WI38 (cell line): ENCODE results near the gene CD80.

ENCODE experiments used
- H3K4me3 ChIP-seq: 2 replicates; pipeline ENCODE4 v1.5.1; 2011; ENCODE audit warnings: low read depth, mild to moderate bottlenecking, control low read depth, low read length
- CTCF ChIP-seq: IDR thresholded peaks from 2 replicates; pipeline ENCODE4 v1.5.1; 2012; ENCODE audit warnings: low read depth, mild to moderate bottlenecking, control low read depth, low read length

Gene CD80

GRCh38 chr3:119508172-119508845 is 51.1 kb downstream of the CD80 start:
- no peak for TF ChIP-seq CTCF

DNA sequence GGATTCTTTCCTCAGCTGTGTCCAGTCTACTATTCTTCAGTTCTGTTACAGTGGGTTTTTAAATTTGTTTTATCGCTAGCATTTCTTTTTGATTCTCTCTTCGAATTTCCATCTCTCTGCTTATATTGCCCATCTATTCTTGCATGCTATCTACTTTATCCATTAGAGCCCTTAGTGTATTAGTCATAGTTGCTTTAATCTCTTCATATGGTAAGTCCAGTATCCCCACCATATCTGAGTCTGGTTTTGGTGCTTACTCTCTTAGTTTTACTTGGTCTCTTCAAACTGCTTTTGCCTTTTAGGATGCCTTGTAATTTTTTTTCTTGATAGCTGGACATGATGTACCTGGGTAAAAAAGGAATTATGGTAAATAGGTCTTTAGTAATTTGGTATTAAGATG is 52.0 kb downstream of the CD80 start:
- H3K4me3 ChIP-seq = no peak overlapping the region
- no peak for TF ChIP-seq CTCF

More at GRCh38 chr3:119508172-119508845, 51.1 kb downstream of the CD80 start:
- H3K4me3 ChIP-seq = no peak overlapping the region

DNA sequence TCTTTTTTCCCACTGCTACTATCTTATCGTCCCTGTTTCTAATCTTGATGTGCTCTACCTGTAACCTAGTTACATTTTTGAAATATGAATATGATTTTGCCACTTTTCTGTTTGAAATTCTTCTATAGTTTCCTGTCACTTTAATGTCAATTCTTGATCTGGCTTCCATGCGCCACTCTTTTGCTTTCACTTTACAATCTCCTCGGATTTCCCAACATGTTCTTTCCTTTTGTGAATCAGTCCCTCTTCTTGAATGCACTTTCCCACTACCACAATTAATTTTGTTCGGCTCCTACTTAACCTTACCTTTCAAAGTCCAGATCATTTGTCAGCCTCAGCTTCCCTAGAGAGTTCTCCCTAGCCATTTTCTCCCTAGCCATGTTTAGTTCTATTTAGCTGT is 52.8 kb downstream of the CD80 start:
- no peak for TF ChIP-seq CTCF
- H3K4me3 ChIP-seq = no peak overlapping the region

DNA sequence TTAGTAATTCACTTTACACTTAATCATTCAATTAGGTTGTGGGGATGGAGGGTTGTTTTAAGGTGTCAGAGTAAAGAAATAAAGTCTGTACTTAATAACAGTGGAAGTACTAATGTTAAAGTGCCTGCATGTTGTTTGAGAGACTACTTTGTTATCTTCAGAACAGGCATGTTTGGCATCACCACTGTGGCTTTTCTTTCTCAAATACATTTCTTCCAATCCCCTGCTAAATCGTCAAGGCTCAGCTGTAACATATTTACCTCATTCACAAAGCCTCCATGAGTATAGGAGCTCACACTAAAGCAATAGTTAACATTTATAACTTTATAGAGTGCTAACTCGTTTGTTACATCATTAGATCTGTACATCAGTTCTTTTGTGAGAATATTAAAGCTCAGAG is 58.5 kb downstream of the CD80 start:
- TF ChIP-seq CTCF = no peak

GRCh38 chr3:119500265-119500664 is 59.1 kb downstream of the CD80 start:
- no peak for TF ChIP-seq CTCF
- H3K4me3 ChIP-seq = no peak overlapping the region

More for the DNA sequence above, 58.5 kb downstream of the CD80 start:
- no peak overlapping the region for H3K4me3 ChIP-seq

DNA sequence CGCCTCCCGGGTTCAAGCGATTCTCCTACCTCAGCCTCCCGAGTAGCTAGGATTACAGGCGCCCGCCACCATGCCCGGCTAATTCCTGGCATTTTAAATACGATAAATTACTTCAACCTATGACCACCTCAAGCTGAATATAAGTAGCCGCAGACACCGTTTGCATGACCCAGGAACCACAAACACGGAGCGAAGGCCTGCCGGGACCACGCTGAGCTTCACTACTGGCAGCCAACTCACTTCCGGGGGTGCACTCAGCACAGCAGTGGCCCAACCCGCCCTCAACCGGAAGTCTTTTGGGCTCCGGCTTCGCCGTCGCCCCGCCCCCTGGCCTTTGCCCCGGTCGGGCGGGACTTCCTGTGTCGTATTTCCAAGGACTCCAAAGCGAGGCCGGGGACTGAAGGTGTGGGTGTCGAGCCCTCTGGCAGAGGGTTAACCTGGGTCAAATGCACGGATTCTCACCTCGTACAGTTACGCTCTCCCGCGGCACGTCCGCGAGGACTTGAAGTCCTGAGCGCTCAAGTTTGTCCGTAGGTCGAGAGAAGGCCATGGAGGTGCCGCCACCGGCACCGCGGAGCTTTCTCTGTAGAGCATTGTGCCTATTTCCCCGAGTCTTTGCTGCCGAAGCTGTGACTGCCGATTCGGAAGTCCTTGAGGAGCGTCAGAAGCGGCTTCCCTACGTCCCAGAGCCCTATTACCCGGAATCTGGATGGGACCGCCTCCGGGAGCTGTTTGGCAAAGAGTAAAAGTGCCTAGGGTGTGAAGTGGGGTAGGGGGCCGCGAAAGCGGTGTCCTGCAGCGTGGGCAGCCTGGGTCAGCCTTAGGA is 61.0 kb downstream of the CD80 start, which contains the start of gene TIMMDC1:
Gene TIMMDC1 (plus strand): TSS at position 362 of the 826 bp plus-strand sequence. CDS start 187 bp downstream, at position 549.
- no peak for TF ChIP-seq CTCF
- H3K4me3 ChIP-seq = peak within 1 kb of the TSS; percentile 99

GRCh38 chr3:119497820-119498185 is 61.6 kb downstream of the CD80 start:
- TF ChIP-seq CTCF = no peak

More at GRCh38 chr3:119497820-119498185, 61.6 kb downstream of the CD80 start:
- peak overlapping the region; percentile 99 for H3K4me3 ChIP-seq
